Activated CD8-positive, alpha-beta memory T cell treated with anti-CD3 and anti-CD28 coated beads, Interleukin-2, amount 10 ng/mL, durations not matched to agents 7 days and 5 days (primary cell): ENCODE results near the gene MBL2. TPM values are rescaled to one million over a fixed set of nuclear protein-coding genes. Genes with fewer than 3 reads are reported as not detected.

Experiments
- ATAC-seq: fragments of 150-1000 bp; cut with Tn5 transposase; one replicate; pipeline ENCODE4 v1.10.0; 2021; ENCODE audit warnings: moderate library complexity
- CTCF ChIA-PET: fragments of 350-600 bp; sonication (Branson Sonifier 250); formaldehyde crosslinking; loops from one replicate; lab custom pipeline; 2021; ENCODE audit warnings: antibody characterized with exemption; lab: Charles Lee
- DNase-seq: peaks from one replicate; pipeline ENCODE4 v3.0.0-alpha.2; 2020
- H3K27ac Mint-ChIP-seq: one replicate; pipeline ENCODE4 v1.8.0; 2021; ENCODE audit warnings: mild to moderate bottlenecking, mixed read lengths
- H3K27me3 Mint-ChIP-seq: one replicate; pipeline ENCODE4 v1.8.0; 2021; ENCODE audit warnings: mixed read lengths
- H3K36me3 Mint-ChIP-seq: one replicate; pipeline ENCODE4 v1.8.0; 2021; ENCODE audit warnings: mild to moderate bottlenecking, mixed read lengths
- H3K4me1 Mint-ChIP-seq: one replicate; pipeline ENCODE4 v1.8.0; 2021; ENCODE audit warnings: mixed read lengths
- H3K4me3 Mint-ChIP-seq: one replicate; pipeline ENCODE4 v1.8.0; 2021; ENCODE audit warnings: mild to moderate bottlenecking, moderate library complexity, mixed read lengths
- H3K9me3 Mint-ChIP-seq: one replicate; pipeline ENCODE4 v1.8.0; 2022; ENCODE audit warnings: low read depth, mixed read lengths
- total RNA-seq, 2 experiments: library from RNA; stranded (reverse); gene quantifications; one replicate each; pipeline ENCODE4 v1.2.3, GENCODE V29; 2021

MBL2 gene
- total RNA-seq, 2 experiments from 2014 or later = not detected

DNA sequence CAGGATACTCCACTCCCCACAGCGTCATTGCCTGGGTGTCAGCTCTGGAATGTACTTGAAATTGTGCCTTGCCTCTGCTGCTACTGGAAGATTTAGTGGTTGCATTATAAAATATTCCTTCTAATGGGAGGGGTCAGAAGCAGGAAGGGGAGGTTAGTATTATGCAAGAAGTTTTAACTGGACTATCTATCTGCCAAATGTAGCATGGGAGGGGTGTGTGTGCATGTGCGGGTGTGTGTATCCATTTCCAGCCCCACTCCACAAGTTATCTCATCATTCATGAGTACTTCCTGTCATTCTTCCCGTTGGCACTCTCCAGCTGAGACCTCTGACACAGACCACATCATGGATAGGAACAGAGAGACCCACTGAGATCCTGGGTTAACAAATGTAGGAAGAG is 13.4 kb downstream of the MBL2 start:
- CTCF ChIA-PET = no interaction called here
- H3K27ac Mint-ChIP-seq = no peak overlapping the region
- H3K36me3 Mint-ChIP-seq = no peaks in the 10 kb centered on the region
- no peaks in the 10 kb centered on the region for H3K27me3 Mint-ChIP-seq
- ATAC-seq (no peak), DNase-seq (no peak)
- no peaks in the 10 kb centered on the region for H3K9me3 Mint-ChIP-seq
- no peaks in the 10 kb centered on the region for H3K4me1 Mint-ChIP-seq
- H3K4me3 Mint-ChIP-seq = no peak overlapping the region

DNA sequence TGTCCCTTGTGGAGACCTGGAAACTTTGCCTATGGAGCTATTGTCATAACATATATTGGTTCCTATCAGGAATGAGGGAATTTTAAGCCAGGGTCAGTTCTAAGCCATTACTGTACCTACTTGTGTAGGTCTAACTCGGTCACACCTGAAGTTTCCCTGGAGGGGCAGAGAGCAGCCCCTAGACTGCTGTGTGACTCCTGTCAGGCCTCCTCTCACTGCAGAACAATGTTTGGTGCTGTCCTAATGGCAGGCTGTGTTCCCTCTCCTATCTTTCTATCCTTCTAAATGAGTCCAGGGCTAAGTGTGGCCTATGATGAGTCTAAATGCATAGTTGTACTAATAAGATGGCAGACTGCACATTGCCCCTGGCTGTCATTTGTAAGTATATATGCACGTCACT is 14.2 kb downstream of the MBL2 start:
- no peak for DNase-seq
- Mint-ChIP-seq H3K27ac (no peak overlapping the region), H3K4me1 (no peaks in the 10 kb centered on the region), H3K9me3 (no peaks in the 10 kb centered on the region), H3K27me3 (no peaks in the 10 kb centered on the region), H3K36me3 (no peaks in the 10 kb centered on the region), H3K4me3 (no peak overlapping the region)
- CTCF ChIA-PET = no interaction called here
- ATAC-seq = no peak

DNA sequence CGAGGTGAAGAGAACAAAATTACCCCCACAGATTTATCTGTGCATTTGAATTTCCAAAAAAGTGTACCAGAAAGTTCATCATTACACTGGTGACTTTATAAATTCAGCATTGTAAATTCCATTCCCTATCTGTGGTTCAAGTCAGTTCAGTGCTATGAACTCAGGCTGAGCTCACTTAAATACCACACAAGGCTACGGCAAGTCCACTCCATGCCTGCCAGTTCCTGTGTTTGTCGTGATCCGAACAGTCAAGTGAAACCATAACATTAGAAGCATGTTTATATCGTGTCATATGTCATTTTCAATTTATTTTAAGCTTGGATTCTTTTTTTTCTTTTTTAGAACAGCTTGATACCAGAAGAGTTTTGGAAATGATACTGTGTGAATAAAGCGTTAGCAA is 14.8 kb downstream of the MBL2 start:
- Mint-ChIP-seq H3K9me3 (no peaks in the 10 kb centered on the region), H3K36me3 (no peaks in the 10 kb centered on the region), H3K27me3 (no peaks in the 10 kb centered on the region), H3K27ac (no peak overlapping the region), H3K4me3 (no peak overlapping the region), H3K4me1 (no peaks in the 10 kb centered on the region)
- CTCF ChIA-PET = no interaction called here
- no peak for ATAC-seq
- DNase-seq = no peak

DNA sequence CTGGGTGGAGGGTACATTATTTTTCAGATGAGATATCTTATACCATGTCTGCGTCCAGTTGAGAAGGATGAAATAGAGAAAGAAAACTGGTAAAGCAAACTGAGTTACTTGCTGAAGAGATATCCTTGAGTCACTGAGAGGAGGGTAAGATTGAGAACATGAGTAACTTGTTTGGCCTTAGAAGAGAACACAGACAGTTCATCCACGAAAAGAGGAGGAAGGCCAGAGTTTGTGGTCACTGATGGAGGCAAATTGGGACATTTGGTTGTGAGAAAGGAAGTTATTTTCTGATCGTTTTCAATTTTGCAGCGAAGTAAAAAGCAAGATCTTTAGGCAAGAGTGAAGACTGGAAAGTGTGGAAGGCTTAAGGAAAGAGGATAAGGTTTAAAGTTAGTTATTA is 15.6 kb downstream of the MBL2 start:
- ATAC-seq = no peak

DNA sequence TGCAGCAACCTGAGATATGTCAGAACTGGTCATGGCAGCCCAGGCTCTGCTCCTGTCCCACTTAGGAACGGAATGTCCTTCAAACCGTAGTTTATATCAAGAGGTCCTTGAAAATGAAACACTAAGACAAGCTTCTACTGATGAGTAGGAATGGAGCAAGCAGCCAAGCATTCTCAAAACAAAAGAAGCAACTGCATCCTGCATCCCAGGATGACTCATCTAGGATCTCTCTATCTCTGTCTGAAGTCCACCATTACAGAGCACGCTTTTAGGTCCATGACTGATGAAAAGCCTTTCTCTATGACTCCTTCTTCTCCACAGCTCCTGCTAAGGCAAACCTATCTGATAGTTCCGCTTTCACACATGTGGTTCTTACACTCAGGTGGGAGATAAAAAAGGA is 16.3 kb downstream of the MBL2 start:
- DNase-seq = no peak
- Mint-ChIP-seq H3K27ac (no peak overlapping the region), H3K4me1 (no peaks in the 10 kb centered on the region), H3K27me3 (no peaks in the 10 kb centered on the region), H3K36me3 (no peaks in the 10 kb centered on the region), H3K4me3 (no peak overlapping the region), H3K9me3 (no peaks in the 10 kb centered on the region)
- ATAC-seq = no peak
- CTCF ChIA-PET = no interaction called here

More for the DNA sequence above, 15.6 kb downstream of the MBL2 start:
- H3K27me3 Mint-ChIP-seq = no peaks in the 10 kb centered on the region
- CTCF ChIA-PET = no interaction called here
- DNase-seq = no peak
- H3K4me3 Mint-ChIP-seq = no peak overlapping the region
- no peaks in the 10 kb centered on the region for H3K4me1 Mint-ChIP-seq
- H3K27ac Mint-ChIP-seq = no peak overlapping the region
- no peaks in the 10 kb centered on the region for H3K36me3 Mint-ChIP-seq
- H3K9me3 Mint-ChIP-seq = no peaks in the 10 kb centered on the region

DNA sequence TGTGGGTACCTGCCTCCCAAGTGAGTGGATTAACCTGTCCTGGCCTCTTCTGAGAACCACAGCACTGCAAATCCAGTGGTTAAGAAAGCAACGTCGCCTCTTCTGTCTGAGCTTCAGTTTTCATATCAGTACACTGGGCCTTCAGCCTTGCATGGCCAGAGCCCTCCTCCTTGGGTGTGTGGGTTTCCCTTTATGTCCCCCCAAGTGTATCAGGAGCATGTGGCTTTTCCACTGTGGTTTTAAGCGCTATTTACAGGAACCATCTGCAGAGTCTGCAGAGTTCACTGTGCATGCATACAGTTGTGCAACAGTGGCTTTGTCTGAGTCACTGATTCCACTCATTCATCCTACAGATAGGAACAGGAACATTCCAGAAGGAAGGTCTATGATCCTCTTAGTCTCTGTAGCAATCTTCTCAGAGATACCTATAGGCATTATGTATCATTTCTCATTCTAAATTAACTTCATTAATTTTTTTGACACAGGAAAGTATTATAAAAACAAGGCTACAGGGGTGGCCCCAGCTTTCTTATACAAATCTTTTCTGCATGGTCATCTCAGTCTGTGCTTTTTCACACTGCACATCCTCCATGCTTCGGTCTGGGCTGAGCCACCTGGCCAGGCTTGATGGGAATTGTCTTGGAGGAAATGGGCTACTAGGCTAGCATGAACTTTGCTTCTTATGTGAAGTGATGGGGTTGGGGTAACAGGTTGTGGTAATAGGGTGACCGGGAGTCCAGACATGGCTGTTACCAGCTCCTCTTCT is 17.1 kb downstream of the MBL2 start:
- H3K36me3 Mint-ChIP-seq = no peaks in the 10 kb centered on the region
- no peaks in the 10 kb centered on the region for H3K27me3 Mint-ChIP-seq
- no peak overlapping the region for H3K27ac Mint-ChIP-seq
- H3K4me3 Mint-ChIP-seq = no peak overlapping the region
- no peaks in the 10 kb centered on the region for H3K9me3 Mint-ChIP-seq
- no peak for ATAC-seq
- no peak for DNase-seq
- H3K4me1 Mint-ChIP-seq = no peaks in the 10 kb centered on the region
- CTCF ChIA-PET = no interaction called here

DNA sequence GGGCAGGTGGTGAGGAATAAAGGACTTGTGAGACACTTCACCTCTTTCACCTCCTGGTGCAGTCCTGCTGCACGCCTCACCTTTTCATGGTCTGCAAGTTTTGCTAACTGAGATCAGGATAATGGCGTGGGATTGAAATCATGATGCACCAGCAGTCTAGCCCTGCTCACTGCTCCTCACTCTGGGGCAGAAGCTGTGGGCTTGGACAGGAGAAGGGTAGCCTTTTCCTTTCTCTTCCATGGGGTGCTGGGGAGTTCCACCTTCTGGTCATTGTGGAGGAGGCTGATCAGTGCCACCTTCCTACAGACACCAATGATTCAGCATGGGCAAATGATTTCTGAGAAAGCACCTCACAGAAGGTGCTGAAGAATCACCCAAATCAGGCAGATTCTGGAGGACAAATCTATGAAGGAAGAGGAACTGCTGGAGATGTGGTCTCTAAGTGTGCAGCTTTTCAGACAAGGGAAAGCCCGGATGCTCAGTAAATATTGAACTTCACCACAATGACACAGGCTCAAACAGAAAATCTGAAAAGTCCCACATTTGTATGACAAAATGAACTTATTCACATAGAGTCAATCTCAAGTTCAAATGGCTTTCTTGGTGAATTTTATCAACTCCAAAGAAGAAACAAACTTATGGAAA is 19.7 kb downstream of the MBL2 start:
- no peak overlapping the region for H3K27ac Mint-ChIP-seq
- H3K36me3 Mint-ChIP-seq = no peaks in the 10 kb centered on the region
- no peak overlapping the region for H3K4me3 Mint-ChIP-seq
- DNase-seq (no peak), ATAC-seq (no peak)
- CTCF ChIA-PET = no interaction called here
- H3K9me3 Mint-ChIP-seq = no peaks in the 10 kb centered on the region
- H3K27me3 Mint-ChIP-seq = no peaks in the 10 kb centered on the region
- no peaks in the 10 kb centered on the region for H3K4me1 Mint-ChIP-seq

DNA sequence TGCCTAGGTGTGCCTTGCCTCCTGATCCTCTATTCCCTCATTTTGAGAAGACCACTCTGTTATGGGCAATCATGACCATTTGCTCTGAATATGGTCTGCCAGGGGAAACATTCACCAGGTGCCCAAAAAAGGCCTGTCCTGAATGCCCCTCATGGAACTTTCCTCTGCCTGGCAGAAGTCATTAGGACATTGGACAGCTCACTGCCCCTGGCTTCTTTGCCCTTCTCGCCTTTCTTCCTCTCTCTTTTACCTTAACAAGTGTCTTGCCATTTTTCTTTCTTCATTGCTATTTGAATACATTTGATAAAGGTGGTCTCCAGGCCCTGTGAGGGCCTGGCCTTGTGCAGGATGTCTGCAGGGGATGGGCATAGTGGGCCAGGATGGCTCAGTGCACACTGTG is 20.3 kb downstream of the MBL2 start:
- CTCF ChIA-PET = no interaction called here
- Mint-ChIP-seq H3K27ac (no peak overlapping the region), H3K4me1 (no peaks in the 10 kb centered on the region), H3K27me3 (no peaks in the 10 kb centered on the region), H3K36me3 (no peaks in the 10 kb centered on the region), H3K9me3 (no peaks in the 10 kb centered on the region), H3K4me3 (no peak overlapping the region)
- DNase-seq (no peak), ATAC-seq (no peak)

DNA sequence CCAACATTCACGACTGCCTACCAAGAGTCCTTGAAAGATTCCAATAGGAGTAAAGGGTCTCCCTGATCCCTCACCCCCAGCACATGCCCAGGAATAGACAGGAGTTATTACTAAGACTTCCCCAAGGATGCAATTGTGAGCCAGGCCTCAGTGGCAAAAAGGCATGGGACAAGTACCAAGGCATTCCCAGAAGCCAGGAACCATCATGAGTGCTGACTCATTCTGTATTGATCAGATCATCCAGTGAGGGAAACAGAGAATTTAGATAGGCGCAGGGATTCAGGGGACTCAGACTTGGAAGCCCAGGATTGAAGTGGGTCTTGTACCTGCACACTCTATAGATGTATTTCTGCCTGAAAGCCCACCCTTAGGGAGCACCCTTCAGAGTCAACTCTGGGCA is 21.2 kb downstream of the MBL2 start:
- Mint-ChIP-seq H3K4me3 (no peak overlapping the region), H3K36me3 (no peaks in the 10 kb centered on the region), H3K4me1 (no peaks in the 10 kb centered on the region), H3K9me3 (no peaks in the 10 kb centered on the region), H3K27ac (no peak overlapping the region), H3K27me3 (no peaks in the 10 kb centered on the region)
- CTCF ChIA-PET = no interaction called here
- DNase-seq (no peak), ATAC-seq (no peak)

DNA sequence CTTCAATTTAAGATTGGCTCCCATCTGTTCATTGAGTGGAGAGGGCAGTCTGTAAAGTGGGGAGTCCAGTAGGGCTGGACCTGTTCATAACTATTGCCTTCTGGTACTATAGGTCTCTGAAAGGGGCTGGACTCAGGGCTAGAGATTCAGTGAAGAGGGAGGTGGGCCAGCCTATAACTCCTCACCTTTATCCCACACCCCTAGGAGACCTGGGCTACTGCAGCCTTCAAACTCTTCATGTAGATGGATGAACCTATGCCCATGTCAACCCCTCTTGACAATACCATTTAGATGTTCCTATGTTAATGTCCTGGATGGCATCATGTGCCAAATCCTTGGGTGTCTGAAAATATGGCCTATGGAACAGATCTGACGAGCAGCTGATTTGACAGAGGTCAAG is 22.0 kb downstream of the MBL2 start:
- no peak for DNase-seq
- Mint-ChIP-seq H3K27ac (no peak overlapping the region), H3K4me1 (no peaks in the 10 kb centered on the region)

DNA sequence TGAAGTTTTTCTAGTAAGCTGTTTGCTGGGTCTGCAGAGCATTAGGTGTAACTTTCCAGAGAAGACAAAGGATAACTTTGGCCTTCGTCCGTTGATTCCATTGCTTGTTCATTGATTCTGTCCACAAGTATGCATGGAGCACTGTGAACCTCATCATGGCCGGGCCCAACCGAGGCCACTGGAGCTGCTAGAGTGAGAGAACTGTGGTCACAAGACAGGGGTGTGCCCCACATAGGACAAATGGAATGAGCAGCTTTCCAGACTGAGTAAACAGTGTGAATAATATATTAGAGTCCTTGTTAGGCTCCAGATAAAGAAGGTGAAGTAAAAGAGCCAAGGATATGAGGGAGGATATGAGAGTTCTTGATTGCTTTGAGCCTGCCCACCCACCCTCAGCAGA is 24.9 kb downstream of the MBL2 start:
- CTCF ChIA-PET = no interaction called here
- no peaks in the 10 kb centered on the region for H3K27me3 Mint-ChIP-seq
- DNase-seq (no peak), ATAC-seq (no peak)
- no peaks in the 10 kb centered on the region for H3K9me3 Mint-ChIP-seq
- H3K4me3 Mint-ChIP-seq = no peak overlapping the region
- no peaks in the 10 kb centered on the region for H3K36me3 Mint-ChIP-seq
- no peaks in the 10 kb centered on the region for H3K4me1 Mint-ChIP-seq
- H3K27ac Mint-ChIP-seq = no peak overlapping the region

More for the DNA sequence above, 22.0 kb downstream of the MBL2 start:
- Mint-ChIP-seq H3K27me3 (no peaks in the 10 kb centered on the region), H3K9me3 (no peaks in the 10 kb centered on the region), H3K36me3 (no peaks in the 10 kb centered on the region), H3K4me3 (no peak overlapping the region)
- no peak for ATAC-seq
- CTCF ChIA-PET = no interaction called here

DNA sequence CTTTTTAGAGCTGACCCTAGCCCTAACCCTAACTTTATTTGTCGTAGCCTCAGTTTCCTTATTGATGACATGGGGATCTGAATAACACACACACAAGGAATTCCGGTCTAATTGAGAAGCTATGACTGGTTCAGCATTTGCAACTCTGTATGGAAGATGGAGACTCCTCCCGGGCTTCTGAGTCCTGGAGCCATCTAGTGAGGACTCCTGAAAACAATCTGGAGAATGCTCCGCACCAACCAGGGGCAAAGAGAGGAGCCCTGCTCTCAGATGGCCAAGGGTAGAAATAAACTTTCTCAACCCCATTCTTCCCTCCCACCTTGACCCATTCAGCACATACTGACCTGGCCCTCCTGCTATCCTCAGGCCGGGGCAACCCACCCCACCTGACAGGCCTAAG is 26.4 kb downstream of the MBL2 start:
- CTCF ChIA-PET = no interaction called here

DNA sequence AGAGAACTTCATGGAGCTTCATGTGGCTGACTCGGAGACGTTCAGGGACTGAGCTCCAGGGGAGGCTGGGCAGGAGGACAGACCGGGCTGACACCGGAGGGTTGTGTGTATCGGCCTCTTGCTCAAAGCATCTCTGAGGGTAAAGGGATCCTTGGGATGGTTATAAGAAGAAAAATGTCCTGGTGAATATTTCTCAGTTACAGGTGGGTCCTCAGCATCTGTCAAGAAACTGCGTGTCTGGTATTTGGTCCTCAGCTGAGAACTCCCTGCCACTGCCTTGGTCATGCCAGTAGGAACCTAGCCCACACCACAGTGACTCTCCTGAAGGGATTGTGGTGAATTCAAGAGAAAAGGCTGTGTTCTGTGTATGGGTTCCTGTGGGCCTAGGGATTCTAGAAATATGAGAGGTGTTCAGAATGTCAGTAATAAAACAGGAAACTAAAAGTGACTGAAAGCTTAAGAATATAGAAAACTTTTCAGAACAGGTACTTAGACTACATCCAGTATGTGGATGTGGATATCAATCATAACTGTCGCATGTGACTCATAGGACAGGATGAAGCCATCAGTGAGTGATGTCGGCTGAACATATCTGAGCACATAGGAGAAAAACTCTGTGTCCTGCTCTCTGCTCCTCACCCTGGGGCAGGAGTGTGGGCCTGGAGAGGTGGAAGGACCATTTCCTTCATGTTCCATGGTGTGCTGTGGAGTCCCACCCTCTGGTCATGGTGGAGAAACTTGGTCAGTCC is 28.4 kb downstream of the MBL2 start:
- CTCF ChIA-PET = no interaction called here
- Mint-ChIP-seq H3K27ac (no peak overlapping the region), H3K4me3 (no peak overlapping the region), H3K36me3 (no peaks in the 10 kb centered on the region), H3K9me3 (peaks cover 2% of the 10 kb centered on the region), H3K4me1 (no peaks in the 10 kb centered on the region), H3K27me3 (no peaks in the 10 kb centered on the region)
- DNase-seq (no peak), ATAC-seq (no peak)

More for the DNA sequence above, 26.4 kb downstream of the MBL2 start:
- no peak for ATAC-seq
- Mint-ChIP-seq H3K4me1 (no peaks in the 10 kb centered on the region), H3K9me3 (peaks cover 2% of the 10 kb centered on the region), H3K27ac (no peak overlapping the region), H3K27me3 (no peaks in the 10 kb centered on the region), H3K4me3 (no peak overlapping the region), H3K36me3 (no peaks in the 10 kb centered on the region)
- DNase-seq = no peak

DNA sequence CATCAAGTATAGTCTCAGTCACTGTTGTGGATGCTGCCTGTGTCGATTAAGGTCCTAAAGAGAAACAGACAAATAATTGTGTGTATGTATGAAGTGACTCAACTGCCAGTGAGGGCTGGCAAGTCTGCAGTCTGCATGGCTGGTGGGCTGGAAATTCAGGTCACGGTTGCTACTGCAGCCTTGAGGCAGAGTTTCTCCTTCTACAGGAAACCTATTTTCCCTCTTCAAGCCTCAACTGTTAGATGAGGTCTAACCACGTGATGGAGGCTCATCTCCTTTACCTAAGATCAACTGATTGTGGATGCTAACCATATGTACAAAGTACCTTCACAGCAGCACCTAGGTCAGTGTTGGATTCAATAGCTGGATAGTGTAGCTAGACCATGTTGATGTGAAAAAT is 29.9 kb downstream of the MBL2 start:
- Mint-ChIP-seq H3K27me3 (no peaks in the 10 kb centered on the region), H3K9me3 (peaks cover 2% of the 10 kb centered on the region), H3K36me3 (no peaks in the 10 kb centered on the region), H3K4me1 (no peaks in the 10 kb centered on the region), H3K27ac (no peak overlapping the region), H3K4me3 (no peak overlapping the region)
- CTCF ChIA-PET = no interaction called here
- ATAC-seq (no peak), DNase-seq (no peak)
